Anterior cingulate cortex (tissue), 58 donors: ENCODE data around the gene TDRD10.
"Not testable (repeated sequence)": the region's sequence is repeated elsewhere in the genome, so short reads cannot be mapped to it uniquely, and the experiment has no call there.

Experiments used
- DNase-seq, 58 donors: peaks; one replicate each; lab custom pipeline; 2025; lab: John Stamatoyannopoulos, UW

The TDRD10 gene

DNA sequence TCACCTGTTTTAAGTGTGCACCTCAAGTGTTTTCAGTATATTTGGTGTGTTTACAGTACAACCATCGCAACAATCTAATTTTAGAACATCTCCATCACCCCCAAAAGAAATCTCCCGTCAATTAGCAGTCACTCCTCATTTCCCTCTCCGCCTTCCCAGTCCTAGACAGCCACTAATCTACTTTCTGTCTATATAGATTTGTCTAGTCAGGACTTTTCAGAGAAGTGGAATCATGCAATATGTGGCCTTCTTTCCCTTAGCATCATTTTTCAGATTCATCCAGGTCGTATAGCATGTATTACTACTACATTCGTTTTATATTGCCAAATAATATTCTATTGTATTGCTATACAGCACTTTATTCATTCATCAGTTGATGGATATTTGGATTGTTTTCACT lies 1.9 kb downstream of the TDRD10 start:
- no peak for DNase-seq

DNA sequence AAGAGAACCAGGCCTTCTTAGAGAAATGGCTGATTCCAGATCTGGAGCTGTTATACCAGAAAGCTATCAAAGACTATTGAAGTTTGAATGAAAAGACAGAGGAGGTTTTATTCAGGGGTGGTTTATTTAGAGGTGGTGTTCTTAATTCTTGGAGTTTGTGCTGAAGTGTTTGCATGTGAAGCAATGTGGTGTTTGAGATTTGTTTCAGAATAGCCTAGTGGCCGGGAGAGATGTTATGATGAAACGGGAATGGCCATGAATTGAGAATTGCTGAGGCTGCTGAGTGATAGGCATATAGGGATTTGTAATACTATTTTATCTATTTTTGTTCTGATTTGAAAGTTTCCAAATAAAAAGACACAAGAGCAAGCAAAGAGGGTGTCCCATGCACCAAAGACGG lies 10.7 kb downstream of the TDRD10 start:
- no peak for DNase-seq

DNA sequence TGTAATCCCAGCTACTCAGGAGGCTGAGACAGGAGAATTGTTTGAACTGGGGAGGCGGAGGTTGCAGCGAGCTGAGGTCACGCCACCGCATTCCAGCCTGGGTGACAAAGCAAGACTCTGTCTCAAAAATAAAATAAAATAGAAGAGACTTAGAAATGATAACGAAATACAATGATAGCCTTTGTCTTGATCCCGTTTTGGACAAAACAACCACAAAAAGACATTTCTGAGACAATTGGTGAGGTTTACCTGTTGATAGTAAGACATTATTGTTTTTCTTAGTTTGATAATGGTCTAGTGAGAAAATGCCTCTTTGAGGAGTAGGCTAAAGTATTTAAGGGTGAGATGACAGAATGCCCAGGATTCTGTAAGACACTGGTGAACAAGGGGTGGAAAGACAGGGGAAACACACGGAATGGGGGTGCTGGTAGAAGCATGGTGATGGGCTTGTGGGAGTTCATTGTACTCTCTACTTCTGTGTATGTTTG lies 12.1 kb downstream of the TDRD10 start:
- no peak for DNase-seq

DNA sequence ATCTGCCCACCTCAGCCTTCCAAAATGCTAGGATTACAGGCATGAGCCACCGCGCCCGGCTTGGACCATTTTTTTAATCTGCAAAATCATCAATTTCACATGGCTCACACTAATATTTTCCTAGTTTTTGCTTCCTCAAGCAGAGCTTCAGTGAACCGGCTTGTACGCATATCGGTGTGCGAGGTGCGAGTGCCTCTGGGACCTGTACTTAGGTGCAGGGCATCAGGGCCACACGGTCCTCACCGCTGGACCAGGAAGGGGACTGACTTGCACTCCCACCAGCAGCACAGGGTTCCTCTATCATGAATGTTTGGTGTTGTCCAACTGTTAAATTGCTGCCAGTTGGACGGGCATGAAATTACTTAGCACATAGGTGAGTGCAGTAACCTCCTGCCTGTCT lies 15.6 kb downstream of the TDRD10 start:
- DNase-seq = no peak

DNA sequence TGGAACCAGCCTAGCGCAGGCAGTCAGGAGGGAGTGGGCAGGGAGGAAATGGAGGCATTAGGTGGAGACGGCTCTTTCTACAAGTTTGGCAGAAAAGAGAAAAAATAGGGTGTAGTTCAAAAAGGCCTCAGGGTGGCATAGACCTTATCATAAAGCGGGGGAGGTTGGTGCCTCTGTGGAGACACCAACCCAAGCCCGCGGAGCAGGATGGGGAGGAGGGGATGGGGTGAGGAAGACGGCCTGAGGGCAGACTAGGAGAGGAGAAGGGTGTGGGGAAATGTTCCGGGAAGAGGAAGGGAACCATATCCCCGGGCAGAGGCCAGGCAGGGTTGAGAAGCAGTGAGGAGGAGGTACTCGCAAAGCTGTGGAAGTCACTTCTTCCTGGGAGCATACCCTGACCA lies 17.6 kb downstream of the TDRD10 start:
- DNase-seq = no peak

DNA sequence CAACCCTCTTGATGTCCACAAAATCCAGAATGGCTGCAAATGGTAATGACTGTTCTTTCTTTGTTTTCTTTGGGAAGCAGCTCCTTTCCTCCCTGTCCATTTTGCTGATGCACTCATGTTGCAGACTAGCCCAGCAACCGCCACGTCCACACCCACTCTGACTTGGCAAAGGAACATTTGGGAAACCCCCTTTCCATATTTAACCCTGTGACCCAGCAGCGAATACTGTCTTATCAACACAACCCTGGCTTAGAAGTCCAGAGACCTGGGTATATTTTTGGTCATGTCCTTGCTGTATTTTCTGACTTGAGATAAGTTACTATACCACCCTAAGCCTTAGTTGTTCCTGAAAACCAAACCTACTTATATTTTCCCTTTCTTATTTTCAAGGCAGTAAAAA lies 18.3 kb downstream of the TDRD10 start:
- DNase-seq = no peak

DNA sequence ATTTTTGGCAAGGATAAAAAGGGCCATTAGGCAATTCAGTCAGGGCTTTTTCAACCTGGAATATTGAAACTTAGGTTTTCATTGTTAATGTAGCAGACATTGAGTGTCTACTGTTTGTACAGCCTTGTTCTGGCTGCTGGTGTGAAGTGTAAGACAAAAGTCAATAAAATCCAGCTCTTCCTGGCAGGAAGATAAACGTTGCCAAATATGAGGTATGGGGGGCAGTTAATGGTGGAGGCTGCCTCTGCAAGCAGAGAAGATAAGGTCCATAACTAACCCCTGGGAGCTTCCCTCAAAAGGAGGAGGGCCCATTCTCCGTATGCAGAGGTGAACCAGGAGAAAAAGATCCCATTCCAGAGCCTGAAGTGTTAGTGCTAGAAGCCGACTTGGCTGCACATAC lies 19.7 kb downstream of the TDRD10 start:
- no peak for DNase-seq

DNA sequence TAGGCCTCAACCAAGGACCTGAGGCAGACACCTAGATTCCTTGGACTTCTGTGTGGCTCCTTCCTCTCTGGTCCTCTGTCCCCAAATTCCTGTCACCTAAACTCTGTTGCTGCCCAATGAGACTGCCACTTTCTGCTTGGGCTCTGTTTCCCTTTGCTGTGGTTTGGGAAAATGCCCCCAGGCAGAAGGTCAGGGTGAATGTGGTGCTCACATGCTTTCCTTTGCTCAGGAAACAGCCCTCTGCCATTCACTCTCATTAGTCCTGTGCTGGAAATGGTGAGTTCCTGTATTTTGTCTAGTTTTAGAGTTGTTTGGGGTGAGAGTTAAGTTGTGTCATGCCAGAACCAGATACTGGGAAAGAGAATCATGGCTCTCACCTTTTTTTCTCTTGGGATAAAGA lies 22.9 kb downstream of the TDRD10 start:
- no peak for DNase-seq

DNA sequence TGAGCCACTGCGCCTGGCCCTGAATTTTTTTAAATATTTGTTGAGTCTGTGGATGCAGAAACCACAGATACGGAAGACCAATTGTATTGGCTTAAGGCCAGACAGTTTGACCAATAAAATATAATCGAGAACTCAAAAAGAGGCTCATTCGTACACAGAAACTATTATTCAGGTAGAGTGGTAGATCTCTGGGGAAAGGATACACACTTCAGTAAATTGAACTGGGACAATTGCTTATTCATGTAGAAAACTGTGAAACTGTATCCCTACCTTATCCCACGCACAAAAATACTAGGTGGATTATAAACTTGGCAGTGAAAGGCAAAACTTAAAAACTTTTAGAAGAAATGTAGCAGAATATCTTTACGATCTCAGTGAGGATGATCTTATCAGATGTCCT lies 25.2 kb downstream of the TDRD10 start:
- no peak for DNase-seq

DNA sequence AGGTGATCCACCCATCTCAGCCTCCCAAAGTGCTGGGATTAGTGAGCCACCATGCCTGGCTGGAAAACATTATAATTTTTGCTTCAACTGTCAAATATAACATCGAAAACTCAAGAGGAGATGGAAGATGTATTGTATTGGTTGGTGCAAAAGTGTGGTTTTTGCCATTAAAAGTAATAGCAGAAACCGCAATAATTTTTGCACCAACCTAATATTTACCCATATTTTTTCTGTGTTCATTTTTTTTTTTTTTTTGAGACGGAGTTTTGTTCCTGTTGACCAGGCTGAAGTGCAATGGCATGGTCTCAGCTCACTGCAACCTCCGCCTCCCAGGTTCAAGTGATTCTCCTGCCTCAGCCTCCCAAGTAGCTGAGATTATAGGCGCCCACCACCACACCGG lies 27.3 kb downstream of the TDRD10 start:
- DNase-seq = no peak

DNA sequence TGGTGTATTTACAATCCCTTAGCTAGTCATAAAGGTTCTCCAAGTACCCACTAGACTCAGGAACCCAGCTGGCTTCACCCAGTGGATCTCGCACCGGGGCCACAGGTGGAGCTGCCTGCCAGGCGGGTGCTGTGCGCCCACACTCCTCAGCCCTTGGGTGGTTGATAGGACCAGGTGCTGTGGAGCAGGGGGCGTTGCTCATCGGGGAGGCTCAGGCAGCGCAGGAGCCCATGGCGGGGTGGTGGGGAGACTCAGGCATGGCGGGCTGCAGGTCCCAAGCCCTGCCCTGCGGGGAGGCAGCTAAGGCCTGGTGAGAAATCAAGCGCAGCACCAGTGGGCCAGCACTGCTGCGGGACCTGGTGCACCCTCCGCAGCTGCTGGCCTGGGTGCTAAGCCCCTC lies 29.9 kb downstream of the TDRD10 start:
- DNase-seq = not testable (repeated sequence)

DNA sequence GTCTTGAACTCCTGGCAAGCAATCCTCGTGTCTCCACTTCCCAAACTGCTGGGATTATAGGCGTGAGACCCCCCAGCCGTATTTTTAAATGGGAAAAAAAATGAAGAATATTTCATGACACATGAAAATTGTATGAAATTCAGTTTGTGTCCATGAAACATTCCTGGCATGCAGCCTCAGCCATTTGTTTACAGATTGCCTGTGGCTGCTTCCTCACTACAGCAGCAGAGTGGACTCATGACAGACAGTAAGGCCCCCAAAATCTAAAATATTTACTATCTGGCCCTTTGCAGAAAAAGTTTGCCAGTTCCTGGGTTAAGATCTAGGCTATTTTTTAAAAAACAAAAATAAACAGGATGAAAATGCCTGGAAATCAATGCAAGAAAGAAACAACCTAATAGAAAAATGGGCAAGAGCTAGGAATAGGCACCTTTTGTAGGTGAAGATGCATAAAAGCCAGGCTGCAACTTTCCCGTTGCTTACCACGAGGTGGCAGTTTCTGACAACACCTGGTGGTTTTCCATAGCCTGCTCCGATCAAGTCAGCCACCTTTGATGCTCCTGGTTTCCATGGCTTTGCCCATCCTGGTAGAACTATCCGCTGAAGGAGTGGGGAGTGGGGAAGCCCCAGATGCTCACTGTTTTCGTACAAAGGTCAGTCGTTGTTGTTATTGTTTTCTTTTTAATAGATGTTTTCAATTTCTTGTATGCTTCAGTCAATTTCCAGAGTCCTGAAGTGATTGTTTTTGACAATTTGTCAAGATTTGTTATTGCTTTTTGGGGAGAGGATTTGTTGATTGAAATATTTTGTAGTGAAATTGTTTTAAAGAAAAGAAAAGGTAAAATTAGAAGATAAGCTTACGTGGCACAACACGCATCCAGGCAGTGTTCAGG lies 32.2 kb downstream of the TDRD10 start:
- DNase-seq = no peak

DNA sequence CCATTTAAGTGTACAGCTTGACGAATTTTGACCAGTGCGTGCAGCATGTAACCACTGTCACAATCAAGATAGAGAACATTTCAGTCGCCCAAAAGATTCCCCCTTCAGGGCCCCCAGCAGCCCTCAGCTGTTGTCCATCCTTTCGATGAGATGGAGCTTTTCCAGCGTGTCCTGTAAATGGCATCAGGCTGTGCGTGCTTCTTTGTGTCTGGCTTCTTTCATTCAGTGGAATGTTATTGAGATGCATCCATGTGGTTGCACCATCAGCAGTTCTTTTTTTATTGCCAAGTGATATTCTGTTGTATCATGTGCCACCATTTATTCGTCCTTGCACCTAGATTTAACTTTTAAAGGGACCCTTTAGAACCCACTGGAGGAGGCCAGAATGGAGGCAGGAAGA lies 34.6 kb downstream of the TDRD10 start:
- DNase-seq = no peak

DNA sequence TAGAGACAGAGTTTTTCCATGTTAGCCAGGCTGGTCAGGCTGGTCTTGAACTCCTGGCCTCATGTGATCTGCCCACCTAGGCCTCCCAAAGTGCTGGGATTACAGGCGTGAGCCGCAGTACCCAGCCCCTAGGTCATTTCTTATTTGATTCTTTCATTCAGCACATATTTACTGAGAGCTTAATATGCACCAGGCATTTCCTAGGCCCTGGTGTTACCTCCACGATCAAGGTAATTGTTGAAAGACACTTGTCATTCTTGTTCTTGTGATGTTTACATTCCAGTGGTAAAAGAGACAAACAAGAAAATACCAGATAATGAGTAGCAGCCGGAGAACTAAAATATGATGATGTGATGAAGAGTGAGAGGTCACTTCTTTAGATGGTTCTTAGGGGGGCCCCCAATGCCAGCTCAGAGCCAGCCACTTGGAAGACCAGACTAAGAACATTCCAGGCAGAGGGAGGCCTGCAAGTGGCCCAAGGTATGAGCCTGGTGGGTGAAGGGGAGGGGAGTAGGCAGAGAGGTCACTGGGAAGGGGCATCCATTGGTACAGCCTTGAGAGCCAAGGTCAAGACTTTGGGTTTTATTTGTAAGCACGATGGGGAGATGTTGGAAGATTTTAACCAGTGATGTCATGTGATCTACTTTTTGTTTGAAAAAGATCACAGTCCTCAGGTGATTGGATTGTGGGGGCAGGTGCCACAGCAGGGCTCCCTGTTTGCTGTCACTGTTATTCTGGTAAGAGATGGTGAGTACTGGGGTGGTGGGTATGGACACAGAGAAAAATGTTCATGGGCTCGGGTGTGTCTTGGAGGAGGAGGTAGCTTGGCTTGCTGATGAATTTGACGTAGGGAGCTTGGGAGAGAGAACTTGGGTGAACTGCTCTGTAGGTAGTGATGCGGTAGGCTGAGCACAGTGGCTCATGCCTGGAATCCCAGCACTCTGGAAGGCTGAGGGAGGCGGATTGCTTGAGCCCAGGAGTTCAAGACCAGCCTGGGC lies 37.8 kb downstream of the TDRD10 start:
- no peak for DNase-seq

DNA sequence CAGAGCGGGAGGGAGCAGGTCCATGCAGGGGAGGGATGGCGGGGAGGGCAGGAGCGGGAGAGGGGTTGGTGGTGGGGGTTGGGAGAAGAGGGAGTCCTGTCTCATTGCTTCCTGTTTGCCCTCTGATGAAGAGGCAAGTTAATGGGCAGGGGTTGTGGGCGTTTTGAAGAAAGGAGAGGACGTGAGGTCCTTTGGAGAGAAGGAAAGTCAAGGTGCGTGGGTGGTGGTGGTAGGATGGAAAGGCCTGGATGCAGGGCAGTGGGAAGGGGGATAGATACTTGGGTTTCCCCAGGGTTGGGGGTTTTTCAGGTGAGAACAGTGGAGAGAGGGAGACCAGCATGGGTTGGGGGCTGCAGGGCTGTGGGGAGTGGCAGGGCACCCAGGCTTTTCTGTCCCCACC lies 39.2 kb downstream of the TDRD10 start:
- DNase-seq = no peak

DNA sequence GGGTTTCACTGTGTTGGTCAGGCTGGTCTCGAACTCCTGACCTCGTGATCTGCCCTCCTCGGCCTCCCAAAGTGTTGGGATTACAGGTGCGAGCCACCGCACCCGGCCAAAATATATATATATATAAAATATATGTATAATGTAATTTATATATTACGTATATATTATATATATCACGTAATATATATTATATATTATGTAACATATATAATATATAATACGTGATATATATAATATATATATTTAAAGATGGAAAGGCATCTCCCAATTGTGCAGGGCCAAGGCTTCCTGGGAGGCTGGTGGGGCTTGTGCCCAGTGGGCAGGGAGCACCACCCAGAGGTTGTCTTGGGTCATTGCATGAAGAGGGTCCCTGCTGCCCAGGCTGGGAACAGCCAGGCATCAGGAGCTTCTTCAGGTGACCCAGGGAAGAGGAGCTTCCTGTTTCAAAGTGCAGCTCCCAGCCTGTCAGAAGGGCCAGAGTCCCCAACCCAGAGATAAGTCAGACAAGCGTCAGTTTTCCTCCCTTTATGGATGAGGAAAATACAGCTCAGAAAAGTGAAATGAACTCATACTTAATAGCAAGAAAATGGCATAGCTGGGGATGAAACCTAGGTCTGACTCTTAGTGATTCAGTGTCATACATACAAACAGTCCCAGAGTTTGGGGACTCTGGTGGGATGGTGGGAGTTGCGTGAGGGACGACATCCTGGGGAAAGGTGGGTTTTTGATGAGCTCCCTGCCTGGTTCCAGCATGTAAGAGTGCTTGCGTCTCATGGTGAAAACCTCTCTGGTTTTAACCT lies 44.4 kb downstream of the TDRD10 start:
- DNase-seq = peak in 39 of 58 donors; percentile 3 to 67 (median 20)

DNA sequence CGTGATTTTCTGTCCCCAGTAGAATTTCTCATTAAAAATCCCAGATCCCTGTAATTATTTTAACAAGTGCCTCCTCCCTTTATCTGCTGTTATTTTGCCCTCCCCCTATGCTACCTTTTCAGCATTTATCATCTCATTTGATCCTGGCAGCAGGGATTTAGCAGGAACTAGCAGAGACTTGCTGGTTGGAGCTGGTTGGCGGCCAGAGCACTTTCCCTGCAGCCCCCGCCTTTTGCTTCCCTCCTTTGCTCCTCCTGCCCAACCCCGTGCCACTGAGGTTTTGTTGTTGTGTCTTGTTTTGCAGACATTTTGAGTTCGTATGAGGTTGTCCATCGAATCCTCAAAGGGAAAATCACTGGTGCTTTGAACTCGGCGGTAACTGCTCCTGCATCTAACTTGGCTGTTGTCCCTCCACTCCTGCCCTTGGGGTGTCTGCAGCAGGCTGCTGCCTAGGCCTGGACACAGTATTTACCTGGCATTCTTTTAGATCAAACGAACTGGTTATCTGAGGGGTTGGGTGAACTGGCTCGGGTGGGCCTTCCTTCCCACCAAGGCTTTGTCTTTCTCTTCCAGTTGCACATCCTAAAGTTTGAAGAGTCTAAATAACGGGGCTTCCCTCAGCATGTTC lies 45.2 kb downstream of the TDRD10 start:
- DNase-seq = no peak

DNA sequence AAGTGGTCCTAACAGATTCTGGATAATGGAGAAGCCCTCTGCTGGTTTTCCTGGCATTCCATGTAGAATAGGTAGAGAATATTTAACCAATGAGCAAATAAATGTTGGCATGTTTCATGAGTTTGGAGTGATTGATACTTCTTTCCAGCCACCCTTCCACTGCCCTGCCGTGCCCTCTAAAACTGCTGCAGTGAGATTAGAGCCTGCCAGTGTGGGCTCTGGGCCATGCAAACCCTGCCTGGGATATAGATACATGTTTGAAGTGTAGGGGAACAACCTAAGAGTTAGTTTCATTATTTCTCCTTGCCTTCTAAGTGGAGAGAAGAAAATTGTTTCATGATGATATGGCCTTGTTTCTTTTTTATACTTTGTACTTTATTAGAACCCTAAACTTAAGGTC lies 46.0 kb downstream of the TDRD10 start:
- DNase-seq = no peak

DNA sequence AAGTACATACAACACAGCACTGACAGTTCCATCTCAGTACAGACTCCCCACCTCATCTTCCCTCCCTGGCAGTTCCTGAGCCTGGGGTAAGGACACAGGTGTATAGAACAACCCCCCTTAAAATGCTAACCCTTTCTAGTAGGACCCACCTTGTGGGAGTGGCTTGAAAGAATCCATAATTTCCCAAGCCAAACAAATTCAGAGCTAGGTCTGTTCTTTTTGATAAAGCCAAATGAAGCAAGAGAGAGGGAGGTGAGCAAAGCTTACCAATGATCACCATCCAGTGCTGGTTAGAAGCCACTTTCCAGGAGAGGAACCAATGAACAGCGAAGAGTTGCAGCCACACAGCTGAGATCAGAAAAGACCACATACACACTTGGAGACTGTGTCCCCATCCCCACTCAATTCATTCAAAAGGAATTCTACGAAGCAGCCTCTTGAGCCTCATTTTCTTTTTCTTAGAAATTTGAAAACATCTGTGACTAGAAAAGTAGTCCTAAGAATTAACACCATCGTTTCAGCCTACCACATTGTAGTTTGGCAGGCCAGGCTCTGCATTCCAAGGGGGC lies 47.3 kb downstream of the TDRD10 start:
- no peak for DNase-seq

DNA sequence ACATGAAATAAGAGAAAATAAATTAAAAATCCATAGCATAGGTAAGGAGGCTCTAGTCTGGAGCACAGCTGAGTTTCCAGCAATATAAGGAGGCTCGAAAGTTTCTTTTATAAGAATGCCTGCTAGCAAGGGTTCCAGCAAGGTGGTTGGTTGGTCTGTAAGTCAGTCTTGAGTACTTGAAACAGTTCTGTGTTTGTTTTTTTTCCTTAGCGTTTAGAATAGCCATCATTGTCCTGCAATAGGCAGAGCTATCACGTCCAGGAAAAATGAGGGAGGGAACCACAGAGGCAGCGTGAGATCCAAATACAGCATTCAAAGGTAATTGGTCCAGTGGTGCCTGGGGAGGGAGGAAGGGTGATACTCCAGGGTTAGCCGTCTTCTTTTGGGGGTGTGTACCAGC lies 48.1 kb downstream of the TDRD10 start:
- no peak for DNase-seq
